ENCODE data around the gene COL18A1. TPM values are rescaled to one million over a fixed set of nuclear protein-coding genes. Genes with fewer than 3 reads are reported as not detected.

COL18A1 gene
- total and polyA plus RNA-seq, 9 of the 15 experiments (the other 6 are each of a cell fraction or from before 2014, with no cell fraction given): 0.14 to 16.4 (median 2.0) TPM

GRCh38 chr21:45429221-45430175 is 24.5 kb downstream of the COL18A1 start:
- Histone ChIP-seq H3K27me3 (ENCODE audit: control insufficient read depth in 2 of 2, insufficient read depth in 2 of 2, low read length in 2 of 2) (no peaks in the 10 kb centered on the region; a peak in 1 of 5 replicates), H3K79me2 (ENCODE audit: control insufficient read depth, insufficient read depth, low read length) (no peaks in the 10 kb centered on the region; the same call in 2 of the 3 replicates), H3K4me2 (ENCODE audit: insufficient read depth, low read length) (no peak overlapping the region), H3K4me1 (replicated peaks in 1 of 2; ENCODE audit: control insufficient read depth in 2 of 2, insufficient read depth in 2 of 2, low read length in 2 of 2) (peaks cover 16 to 73% of the 10 kb centered on the region in 2 experiments; a peak in 4 of 5 replicates), H3K9me1 (ENCODE audit: control insufficient read depth, insufficient read depth, low read length) (peaks cover 6% of the 10 kb centered on the region), H3K36me3 (ENCODE audit: control insufficient read depth, insufficient read depth, low read length) (no peaks in the 10 kb centered on the region), H2AFZ (ENCODE audit: low read depth, low read length) (no peak overlapping the region), H3K9ac (ENCODE audit: insufficient read depth in 1 of 2, low read depth in 2 of 2, low read length in 2 of 2) (no peak overlapping the region), H3K4me3 (no peak overlapping the region), H3K9me3 (replicated peaks; ENCODE audit: control insufficient read depth, insufficient read depth, low read depth, low read length) (no peaks in the 10 kb centered on the region), H4K20me1 (replicated peaks; ENCODE audit: control insufficient read depth, insufficient read depth, low read length) (peaks cover 53% of the 10 kb centered on the region), H3K27ac (ENCODE audit: extremely low read depth, low read depth, low read length) (no peak overlapping the region)
- POLR2A ChIA-PET: interaction anchor here (0.6 to 1.2 kb wide), 4 partner anchors 19 to 177 kb away, joined by 3 to 5 read pairs (median 3); no protein-coding TSS in a partner anchor
- intact Hi-C loops (cut with micrococcal nuclease) (no loop called here), in situ Hi-C loops (cut with MboI) (loop anchor here (5.0 kb wide), 1 partner anchor 127 kb away; no protein-coding TSS in a partner anchor)
- ATAC-seq: no peak
- CTCF ChIA-PET (ENCODE audit: low intra/inter-chr PET ratio): no interaction called here
- 81% methylated on average over 29 of the region's 32 CpGs for whole genome bisulfite sequencing (ENCODE audit: insufficient coverage, low coverage, missing lambda C conversion rate)
- no TSS peak for BruUV-seq (replicated peaks)
- TF ChIP-seq RERE (CRISPR knock-in tag; IDR thresholded peaks at IDR 0.05; ENCODE audit: borderline replicate concordance) (no peak), SMAD1 (IDR thresholded peaks at IDR 0.05; ENCODE audit: low read depth, low read length, partially characterized antibody) (no peak), TSHZ1 (CRISPR knock-in tag; IDR thresholded peaks at IDR 0.05) (no peak), ZC3H8 (IDR thresholded peaks at IDR 0.05) (no peak), THAP7 (CRISPR knock-in tag; IDR thresholded peaks at IDR 0.05) (no peak), ATF4 (CRISPR knock-in tag; IDR thresholded peaks at IDR 0.05) (no peak), FIP1L1 (IDR thresholded peaks at IDR 0.05; ENCODE audit: low read depth, low read length, poor library complexity, severe bottlenecking) (no peak), ERF (CRISPR knock-in tag; IDR thresholded peaks at IDR 0.05) (no peak)
- FAIRE-seq: no peak
- DNase-seq (ENCODE audit: extremely low read depth in 1 of 4, low spot score in 3 of 4): no peak
